MCF 10A (cell line): ENCODE data around the gene ATG14. TPM values are rescaled to one million over a fixed set of nuclear protein-coding genes. Genes with fewer than 3 reads are reported as not detected.
"Not testable (repeated sequence)": the region's sequence is repeated elsewhere in the genome, so short reads cannot be mapped to it uniquely, and the experiment has no call there.

Experiments
- BruUV-seq: library from RNA; stranded (reverse); fragments of 400-500 nt; replicated peaks from 2 replicates; lab custom pipeline; 2021; lab: Mats Ljungman, UMichigan
- CTCF ChIA-PET: fragments of 300-600 bp; sonication (Branson Sonifier 250); formaldehyde crosslinking; extraction: SDS; loops from one replicate; lab custom pipeline; 2021; ENCODE audit warnings: antibody characterized with exemption, inconsistent platforms; lab: Yijun Ruan, JAX
- POLR2A ChIA-PET: fragments of 300-600, 350-650 bp; sonication (Branson Sonifier 250); formaldehyde crosslinking; extraction: SDS; loops from one replicate; lab custom pipeline; 2020; ENCODE audit warnings: antibody characterized with exemption, inconsistent platforms; lab: Yijun Ruan, JAX
- DNase-seq: peaks from one replicate; pipeline ENCODE4 v3.0.0-alpha.2; 2018; ENCODE audit not compliant: unreplicated experiment
- H3K27ac Mint-ChIP-seq: one replicate; pipeline ENCODE4 v1.8.0; 2022; ENCODE audit warnings: mild to moderate bottlenecking, low read depth, mixed read lengths; ENCODE audit not compliant: unreplicated experiment
- H3K27me3 Mint-ChIP-seq: one replicate; pipeline ENCODE4 v1.8.0; 2022; ENCODE audit warnings: mixed read lengths; ENCODE audit not compliant: insufficient read depth, unreplicated experiment
- H3K36me3 Mint-ChIP-seq: one replicate; pipeline ENCODE4 v1.8.0; 2022; ENCODE audit warnings: mild to moderate bottlenecking, moderate library complexity, mixed read lengths; ENCODE audit not compliant: insufficient read depth, unreplicated experiment
- H3K4me1 Mint-ChIP-seq: one replicate; pipeline ENCODE4 v1.8.0; 2022; ENCODE audit warnings: mixed read lengths; ENCODE audit not compliant: insufficient read depth, unreplicated experiment
- H3K4me3 Mint-ChIP-seq: one replicate; pipeline ENCODE4 v1.8.0; 2022; ENCODE audit warnings: mild to moderate bottlenecking, moderate library complexity, mixed read lengths; ENCODE audit not compliant: unreplicated experiment
- H3K9me3 Mint-ChIP-seq: one replicate; pipeline ENCODE4 v1.8.0; 2022; ENCODE audit warnings: mixed read lengths; ENCODE audit not compliant: unreplicated experiment
- CTCF ChIP-seq: fragments of 200-600 bp; IDR thresholded peaks from one replicate; pipeline ENCODE4 v1.8.0; 2022; ENCODE audit warnings: antibody characterized with exemption, mild to moderate bottlenecking; ENCODE audit not compliant: unreplicated experiment
- intact Hi-C: fragments of 100-400 bp; cut with micrococcal nuclease; formaldehyde crosslinking; loops from 2 replicates; pipeline ENCODE4 v1.14.1; 2022
- total RNA-seq: library from RNA; stranded (reverse); gene quantifications from 2 replicates; pipeline ENCODE4 v1.2.3, GENCODE V29; 2022

The ATG14 gene
- total RNA-seq, 1 experiment from 2014 or later = 6.6 TPM

GRCh38 chr14:55427439-55427838 lies 15.8 kb upstream of the ATG14 start:
- H3K27me3 Mint-ChIP-seq = no peaks in the 10 kb centered on the region
- no peak overlapping the region for H3K27ac Mint-ChIP-seq
- intact Hi-C loops = no loop called here
- no peaks in the 10 kb centered on the region for H3K36me3 Mint-ChIP-seq
- CTCF ChIA-PET = interaction anchor here (0.7 to 3.9 kb wide), 10 partner anchors 10 to 157 kb away, joined by 3 to 38 read pairs (median 4); partner anchors contain the start of gene FBXO34
- BruUV-seq = no TSS peak
- POLR2A ChIA-PET = interaction anchor here (0.5 to 3.5 kb wide), 7 partner anchors 13 to 417 kb away, joined by 3 to 22 read pairs (median 4); partner anchors contain the start of gene ATG14
- no peak overlapping the region for H3K4me3 Mint-ChIP-seq
- DNase-seq = peak; percentile 73
- TF ChIP-seq CTCF = no peak
- H3K9me3 Mint-ChIP-seq = no peaks in the 10 kb centered on the region
- H3K4me1 Mint-ChIP-seq = peaks cover 16% of the 10 kb centered on the region

- Mint-ChIP-seq H3K27ac (no peak overlapping the region), H3K4me1 (peaks cover 16% of the 10 kb centered on the region), H3K4me3 (no peak overlapping the region), H3K36me3 (no peaks in the 10 kb centered on the region), H3K27me3 (no peaks in the 10 kb centered on the region), H3K9me3 (no peaks in the 10 kb centered on the region)
- no TSS peak for BruUV-seq
- intact Hi-C loops = no loop called here
- ChIA-PET POLR2A (interaction anchor here (0.5 to 3.5 kb wide), 7 partner anchors 13 to 417 kb away, joined by 3 to 22 read pairs (median 4); partner anchors contain the start of gene ATG14), CTCF (interaction anchor here (0.7 to 3.9 kb wide), 7 partner anchors 9 to 156 kb away, joined by 3 to 38 read pairs (median 4); partner anchors contain the start of gene FBXO34)
- TF ChIP-seq CTCF = no peak
- DNase-seq = no peak
These were observed 15.3 kb upstream of the ATG14 start for GRCh38 chr14:55426891-55427290.

GRCh38 chr14:55425091-55425490 lies 13.5 kb upstream of the ATG14 start:
- Mint-ChIP-seq H3K27me3 (no peaks in the 10 kb centered on the region), H3K27ac (no peak overlapping the region)
- TF ChIP-seq CTCF = no peak

GRCh38 chr14:55423969-55424368 lies 12.3 kb upstream of the ATG14 start:
- no peak for TF ChIP-seq CTCF
- ChIA-PET POLR2A (interaction anchor here (0.6 to 2.5 kb wide), 2 partner anchors 14 to 164 kb away, joined by 3 to 12 read pairs; no protein-coding TSS in a partner anchor), CTCF (no interaction called here)
- no peak overlapping the region for H3K27ac Mint-ChIP-seq
- intact Hi-C loops = no loop called here
- no peak for DNase-seq
- BruUV-seq = no TSS peak
- no peak overlapping the region for H3K4me3 Mint-ChIP-seq
- H3K9me3 Mint-ChIP-seq = no peaks in the 10 kb centered on the region
- peaks cover 11% of the 10 kb centered on the region for H3K4me1 Mint-ChIP-seq
- no peaks in the 10 kb centered on the region for H3K36me3 Mint-ChIP-seq
- no peaks in the 10 kb centered on the region for H3K27me3 Mint-ChIP-seq

More at GRCh38 chr14:55425091-55425490, 13.5 kb upstream of the ATG14 start:
- CTCF ChIA-PET = interaction anchor here (0.7 kb wide), 1 partner anchor 179 kb away, joined by 3 read pairs; no protein-coding TSS in a partner anchor
- DNase-seq = peak; percentile 3
- intact Hi-C loops = no loop called here
- BruUV-seq = no TSS peak
- Mint-ChIP-seq H3K9me3 (no peaks in the 10 kb centered on the region), H3K4me3 (no peak overlapping the region), H3K36me3 (no peaks in the 10 kb centered on the region), H3K4me1 (peaks cover 16% of the 10 kb centered on the region)
- POLR2A ChIA-PET = interaction anchor here (1.0 to 2.5 kb wide), 2 partner anchors 12 to 15 kb away, joined by 3 to 12 read pairs; no protein-coding TSS in a partner anchor

- ChIA-PET CTCF (interaction anchor here (0.6 to 0.7 kb wide), 2 partner anchors 147 to 528 kb away, joined by 3 to 4 read pairs; no protein-coding TSS in a partner anchor), POLR2A (interaction anchor here (0.5 to 1.0 kb wide), 4 partner anchors 10 to 176 kb away, joined by 3 to 5 read pairs (median 4); no protein-coding TSS in a partner anchor)
- BruUV-seq, H3K9me3 Mint-ChIP-seq, DNase-seq, H3K27me3 Mint-ChIP-seq, H3K36me3 Mint-ChIP-seq, H3K4me3 Mint-ChIP-seq, intact Hi-C loops, H3K27ac Mint-ChIP-seq, H3K4me1 Mint-ChIP-seq: not testable (repeated sequence)
These were observed 10.7 kb upstream of the ATG14 start for GRCh38 chr14:55422338-55422737.
